ENCODE results near the gene CORIN.

Gene CORIN

DNA sequence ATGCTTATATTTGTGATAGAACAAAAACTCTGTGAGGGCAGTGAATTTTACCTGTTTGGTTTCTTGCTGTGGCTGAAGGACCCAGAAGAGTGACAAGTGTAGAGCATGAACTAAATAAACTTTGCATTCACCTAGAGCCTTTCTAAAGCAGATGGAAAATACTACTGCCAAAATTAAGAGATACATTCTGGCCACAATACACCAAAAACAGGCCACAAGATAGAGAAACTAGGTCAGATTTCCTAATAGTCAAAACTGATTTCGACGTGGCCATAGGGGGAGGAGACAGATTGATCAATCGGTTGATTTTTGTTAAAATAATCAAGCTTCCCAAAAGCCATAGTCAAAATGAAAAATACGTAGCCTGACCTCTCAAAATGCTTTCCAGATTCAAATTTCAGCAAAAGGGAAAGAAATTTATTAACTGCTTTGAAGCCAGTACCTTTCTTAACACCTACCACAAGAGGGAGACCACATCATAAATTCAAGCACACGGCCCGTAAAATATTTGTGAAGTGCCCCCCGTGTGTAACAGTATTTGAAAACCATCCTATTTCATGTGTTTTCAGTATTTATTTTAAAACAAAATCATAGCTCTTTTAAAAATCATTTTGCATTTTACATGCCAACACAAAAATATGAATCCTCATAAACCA lies 132.4 kb downstream of the CORIN start:
- no peak overlapping the region for H3K4me3 ChIP-seq
- DNase-seq (ENCODE audit: low spot score) = no peak
- no peak for TF ChIP-seq CTCF (IDR thresholded peaks at IDR 0.05)
- no peak overlapping the region for H3K27ac ChIP-seq

DNA sequence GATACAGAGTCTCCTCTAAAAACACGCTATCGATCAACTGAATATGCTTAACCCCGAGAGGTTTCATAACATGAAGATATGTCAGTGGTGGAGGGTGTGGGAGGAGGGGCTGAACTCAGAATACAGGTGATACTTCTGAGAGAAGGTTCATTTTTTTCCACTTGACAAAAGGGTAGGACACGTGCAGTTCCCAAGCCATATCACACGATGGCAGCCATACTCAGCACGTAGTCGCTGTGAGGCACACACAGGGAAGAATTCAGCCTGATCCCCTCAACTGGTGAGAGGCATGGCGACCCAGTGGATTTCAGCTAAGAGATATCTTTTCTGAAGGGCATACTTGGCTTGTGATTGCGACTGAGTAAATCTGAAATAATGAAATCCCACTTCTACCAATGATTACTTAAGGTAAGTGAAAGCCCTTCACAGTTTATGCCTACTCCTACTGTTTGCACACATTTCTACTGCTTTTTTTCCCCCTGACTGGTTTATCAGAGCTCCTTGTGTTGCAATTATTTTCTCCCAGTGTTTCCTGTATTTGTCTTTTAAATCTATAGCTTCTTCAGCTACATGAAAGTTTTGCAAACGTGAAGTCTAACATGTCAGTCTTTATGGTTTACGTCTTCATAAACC lies 133.1 kb downstream of the CORIN start:
- Histone ChIP-seq H3K27ac (no peak overlapping the region), H3K4me3 (no peak overlapping the region)
- no peak for DNase-seq (ENCODE audit: low spot score)
- TF ChIP-seq CTCF (IDR thresholded peaks at IDR 0.05) = no peak

DNA sequence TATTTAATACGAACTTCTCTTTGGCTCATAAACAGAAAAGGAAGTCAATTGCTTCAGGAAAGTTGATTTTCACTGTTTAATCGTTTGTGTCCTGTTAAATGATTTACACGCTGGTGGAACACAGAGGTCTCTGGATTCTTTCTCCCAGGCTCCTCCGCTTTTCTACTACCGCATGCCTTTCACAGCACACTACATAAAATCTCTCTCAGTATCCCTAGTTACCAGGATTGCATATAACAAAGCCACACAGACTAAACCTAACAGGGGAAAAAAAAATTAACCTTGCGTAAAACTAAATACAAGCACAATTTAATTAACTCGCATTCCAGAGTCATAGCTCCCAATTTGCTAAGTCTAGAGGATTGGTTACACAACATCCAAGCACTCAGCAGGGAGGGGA lies 133.9 kb downstream of the CORIN start:
- no peak for TF ChIP-seq CTCF (IDR thresholded peaks at IDR 0.05)
- no peak for DNase-seq (ENCODE audit: low spot score)
- no peak overlapping the region for H3K4me3 ChIP-seq
- H3K27ac ChIP-seq = no peak overlapping the region

GRCh38 chr4:47703008-47703407 lies 134.9 kb downstream of the CORIN start:
- no peak overlapping the region for H3K4me3 ChIP-seq
- DNase-seq (ENCODE audit: low spot score) = no peak
- no peak for TF ChIP-seq CTCF (IDR thresholded peaks at IDR 0.05)
- no peak overlapping the region for H3K27ac ChIP-seq

DNA sequence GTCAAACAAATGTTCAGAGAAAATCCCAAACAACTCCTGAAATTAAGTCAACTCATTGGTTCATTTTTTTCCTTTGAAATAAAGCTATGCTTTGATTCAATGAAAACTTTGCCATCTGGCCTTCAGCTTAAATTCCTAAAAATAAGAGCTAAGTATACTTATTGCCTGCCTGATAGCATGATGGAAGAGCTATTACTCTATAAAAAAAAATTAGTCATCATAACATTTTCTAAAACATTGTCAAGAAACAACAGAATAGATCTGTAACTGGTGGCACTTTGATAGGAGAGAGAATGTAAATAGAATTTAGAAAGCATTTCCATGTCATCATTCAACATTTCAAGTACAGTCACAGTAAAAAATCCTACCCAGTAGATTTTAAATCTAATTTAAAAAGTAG lies 136.6 kb downstream of the CORIN start:
- no peak for DNase-seq (ENCODE audit: low spot score)
- no peak for TF ChIP-seq CTCF (IDR thresholded peaks at IDR 0.05)
- Histone ChIP-seq H3K4me3 (no peak overlapping the region), H3K27ac (no peak overlapping the region)

GRCh38 chr4:47698837-47699236 lies 139.0 kb downstream of the CORIN start:
- no peak for DNase-seq (ENCODE audit: low spot score)
- Histone ChIP-seq H3K4me3 (no peak overlapping the region), H3K27ac (no peak overlapping the region)
- TF ChIP-seq CTCF (IDR thresholded peaks at IDR 0.05) = no peak

DNA sequence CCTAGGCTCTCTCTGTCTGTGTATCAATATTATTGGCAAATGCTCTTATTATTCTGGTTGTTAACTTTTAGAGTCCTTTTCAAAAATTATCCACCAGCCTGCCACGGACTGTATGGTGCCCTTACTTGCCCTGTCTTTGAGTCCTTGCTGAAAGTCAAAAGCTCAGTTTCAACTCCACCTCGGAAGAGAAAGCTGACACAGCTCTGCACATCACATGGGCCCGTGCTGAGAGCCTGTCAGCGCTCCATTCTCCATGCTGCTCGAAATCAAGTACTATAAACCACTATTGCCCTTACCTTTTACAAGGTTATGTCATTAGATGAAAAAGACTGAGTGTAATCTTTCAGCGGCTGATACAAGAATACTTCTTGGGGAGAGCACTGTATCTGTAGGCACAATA lies 141.0 kb downstream of the CORIN start:
- TF ChIP-seq CTCF (IDR thresholded peaks at IDR 0.05) = no peak
- DNase-seq (ENCODE audit: low spot score) = no peak
- no peak overlapping the region for H3K27ac ChIP-seq
- no peak overlapping the region for H3K4me3 ChIP-seq
